Measurements from ENCODE around the gene KDM6B. TPM values are rescaled to one million over a fixed set of nuclear protein-coding genes. Genes with fewer than 3 reads are reported as not detected.

Gene KDM6B
- total RNA-seq, 1 experiment from 2014 or later: 28.9 TPM

GRCh38 chr17:7797976-7798375, 36.0 kb upstream of the KDM6B start:
- Mint-ChIP-seq H3K27ac (no peak overlapping the region), H3K36me3 (ENCODE audit: insufficient read depth in 1 of 3, low read depth in 3 of 3) (no peaks in the 10 kb centered on the region), H3K9me3 (peaks cover 0 to 3% of the 10 kb centered on the region in 2 experiments; a peak in 4 of 5 replicates), H3K4me3 (no peak overlapping the region), H3K4me1 (peaks cover 9 to 11% of the 10 kb centered on the region in 2 experiments), H3K27me3 (ENCODE audit: low read depth) (peaks cover 24% of the 10 kb centered on the region)
- Histone ChIP-seq H3K14ac (ENCODE audit: insufficient read depth, low read length) (no peak overlapping the region), H4K20me1 (ENCODE audit: control insufficient read depth, insufficient read depth, insufficient read length) (no peaks in the 10 kb centered on the region), H3K9ac (ENCODE audit: extremely low read depth, insufficient read length, low read length) (no peak overlapping the region), H2BK120ac (ENCODE audit: low read depth, low read length, poor library complexity, severe bottlenecking) (no peak overlapping the region), H3K4ac (ENCODE audit: low read depth, low read length) (no peak overlapping the region), H2BK20ac (ENCODE audit: low read depth, low read length, poor library complexity, severe bottlenecking) (no peak overlapping the region), H3K56ac (ENCODE audit: insufficient read length, low read depth, low read length) (no peak overlapping the region), H2BK5ac (ENCODE audit: insufficient read length, low read length) (no peak overlapping the region), H3T11ph (ENCODE audit: low read length) (no peak overlapping the region), H3K79me1 (ENCODE audit: insufficient read depth, low read depth, low read length, poor library complexity, severe bottlenecking) (no peaks in the 10 kb centered on the region), H4K8ac (replicated peaks; ENCODE audit: insufficient read length, low read depth, low read length) (no peak overlapping the region), H3K18ac (ENCODE audit: insufficient read length, low read depth, low read length) (no peak overlapping the region), H3K4me2 (ENCODE audit: insufficient read depth, insufficient read length, low read length) (no peak overlapping the region), H4K91ac (ENCODE audit: insufficient read length, low read depth, low read length) (no peak overlapping the region), H3K23me2 (ENCODE audit: insufficient read length, low read depth, low read length, poor library complexity, severe bottlenecking) (peaks cover 5% of the 10 kb centered on the region), H3K4me1 (ENCODE audit: insufficient read depth, low read length) (no peaks in the 10 kb centered on the region; the same call in 1 of the 2 replicates), H3K23ac (ENCODE audit: insufficient read length, low read depth, low read length) (no peak overlapping the region), H2AFZ (ENCODE audit: low read length) (no peak overlapping the region), H3K9me3 (ENCODE audit: control insufficient read depth, low read depth, low read length) (no peaks in the 10 kb centered on the region), H2BK15ac (ENCODE audit: low read depth, low read length) (no peak overlapping the region), H2BK12ac (ENCODE audit: insufficient read length, low read depth, low read length) (no peak overlapping the region), H4K5ac (ENCODE audit: insufficient read length, low read depth, low read length) (no peak overlapping the region), H3K79me2 (ENCODE audit: insufficient read depth, low read length) (no peaks in the 10 kb centered on the region), H3K27me3 (ENCODE audit: insufficient read depth, low read length) (no peaks in the 10 kb centered on the region), H2AK5ac (ENCODE audit: insufficient read length, low read length) (no peak overlapping the region), H3K27ac (ENCODE audit: insufficient read length, low read depth, low read length) (no peak overlapping the region)
- TF ChIP-seq, protein P1, sequence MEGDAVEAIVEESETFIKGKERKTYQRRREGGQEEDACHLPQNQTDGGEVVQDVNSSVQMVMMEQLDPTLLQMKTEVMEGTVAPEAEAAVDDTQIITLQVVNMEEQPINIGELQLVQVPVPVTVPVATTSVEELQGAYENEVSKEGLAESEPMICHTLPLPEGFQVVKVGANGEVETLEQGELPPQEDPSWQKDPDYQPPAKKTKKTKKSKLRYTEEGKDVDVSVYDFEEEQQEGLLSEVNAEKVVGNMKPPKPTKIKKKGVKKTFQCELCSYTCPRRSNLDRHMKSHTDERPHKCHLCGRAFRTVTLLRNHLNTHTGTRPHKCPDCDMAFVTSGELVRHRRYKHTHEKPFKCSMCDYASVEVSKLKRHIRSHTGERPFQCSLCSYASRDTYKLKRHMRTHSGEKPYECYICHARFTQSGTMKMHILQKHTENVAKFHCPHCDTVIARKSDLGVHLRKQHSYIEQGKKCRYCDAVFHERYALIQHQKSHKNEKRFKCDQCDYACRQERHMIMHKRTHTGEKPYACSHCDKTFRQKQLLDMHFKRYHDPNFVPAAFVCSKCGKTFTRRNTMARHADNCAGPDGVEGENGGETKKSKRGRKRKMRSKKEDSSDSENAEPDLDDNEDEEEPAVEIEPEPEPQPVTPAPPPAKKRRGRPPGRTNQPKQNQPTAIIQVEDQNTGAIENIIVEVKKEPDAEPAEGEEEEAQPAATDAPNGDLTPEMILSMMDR (conservative IDR thresholded peaks at IDR 0.05): no peak
- DNase-seq: no peak
- WGBS (ENCODE audit: extremely low coverage, insufficient read length, low lambda C conversion rate): no CpG with 5 or more reads among the region's 13 CpGs

All from H9 (cell line).